AG10803 (cell line): Measurements from ENCODE around the gene CAMSAP1.
"Not testable (repeated sequence)": the region's sequence is repeated elsewhere in the genome, so short reads cannot be mapped to it uniquely, and the experiment has no call there.

Experiments
- DNase-seq: peaks from one replicate; pipeline ENCODE4 v3.0.0; 2010; ENCODE audit warnings: low read depth
- H3K4me3 ChIP-seq: 2 replicates; pipeline ENCODE4 v1.5.1; 2011; ENCODE audit warnings: mild to moderate bottlenecking, low read length, control low read depth
- TF ChIP-seq, protein P1 (sequence below): conservative IDR thresholded peaks from 2 replicates; pipeline ENCODE4 v1.5.1; 2011; ENCODE audit warnings: mild to moderate bottlenecking, low read length, control low read depth, inconsistent platforms

Gene CAMSAP1

DNA sequence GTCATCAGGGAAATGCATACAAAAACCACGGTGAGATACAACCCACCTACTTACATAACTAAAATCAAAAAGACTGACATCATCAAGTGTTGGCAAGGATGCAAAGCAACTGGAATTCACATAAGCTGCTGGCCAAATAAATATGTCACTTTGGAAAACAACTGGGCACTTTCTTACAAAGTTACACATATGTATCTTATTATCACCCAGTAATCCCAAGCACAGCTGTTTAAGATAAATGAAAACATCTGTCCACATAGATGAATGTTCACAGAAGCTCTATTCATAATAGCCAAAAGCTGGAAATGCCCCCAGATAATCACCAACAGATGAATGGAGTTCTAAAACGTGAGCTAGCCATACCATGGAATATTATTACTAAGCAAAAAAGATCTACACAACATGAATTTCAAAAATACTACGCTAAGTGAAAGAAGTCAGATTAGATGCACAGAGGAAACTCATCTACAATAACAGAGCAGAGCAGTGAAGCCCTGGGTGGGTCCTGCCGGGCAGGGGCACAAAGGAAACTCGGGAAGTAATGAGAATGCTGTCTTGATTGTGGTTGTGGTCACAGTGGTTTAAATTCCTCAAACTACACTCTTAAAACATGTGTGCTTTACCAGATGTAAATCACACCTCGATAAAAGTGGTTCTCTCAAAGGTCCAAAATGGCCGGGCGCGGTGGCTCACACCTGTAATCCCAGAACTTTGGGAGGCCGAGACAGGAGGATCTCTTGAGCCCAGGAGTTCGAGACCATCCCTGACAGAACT lies 8.5 kb downstream of the CAMSAP1 start:
- DNase-seq, result peak; percentile 94
- TF ChIP-seq, protein P1, sequence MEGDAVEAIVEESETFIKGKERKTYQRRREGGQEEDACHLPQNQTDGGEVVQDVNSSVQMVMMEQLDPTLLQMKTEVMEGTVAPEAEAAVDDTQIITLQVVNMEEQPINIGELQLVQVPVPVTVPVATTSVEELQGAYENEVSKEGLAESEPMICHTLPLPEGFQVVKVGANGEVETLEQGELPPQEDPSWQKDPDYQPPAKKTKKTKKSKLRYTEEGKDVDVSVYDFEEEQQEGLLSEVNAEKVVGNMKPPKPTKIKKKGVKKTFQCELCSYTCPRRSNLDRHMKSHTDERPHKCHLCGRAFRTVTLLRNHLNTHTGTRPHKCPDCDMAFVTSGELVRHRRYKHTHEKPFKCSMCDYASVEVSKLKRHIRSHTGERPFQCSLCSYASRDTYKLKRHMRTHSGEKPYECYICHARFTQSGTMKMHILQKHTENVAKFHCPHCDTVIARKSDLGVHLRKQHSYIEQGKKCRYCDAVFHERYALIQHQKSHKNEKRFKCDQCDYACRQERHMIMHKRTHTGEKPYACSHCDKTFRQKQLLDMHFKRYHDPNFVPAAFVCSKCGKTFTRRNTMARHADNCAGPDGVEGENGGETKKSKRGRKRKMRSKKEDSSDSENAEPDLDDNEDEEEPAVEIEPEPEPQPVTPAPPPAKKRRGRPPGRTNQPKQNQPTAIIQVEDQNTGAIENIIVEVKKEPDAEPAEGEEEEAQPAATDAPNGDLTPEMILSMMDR, result no peak
- no peak overlapping the region for H3K4me3 ChIP-seq

DNA sequence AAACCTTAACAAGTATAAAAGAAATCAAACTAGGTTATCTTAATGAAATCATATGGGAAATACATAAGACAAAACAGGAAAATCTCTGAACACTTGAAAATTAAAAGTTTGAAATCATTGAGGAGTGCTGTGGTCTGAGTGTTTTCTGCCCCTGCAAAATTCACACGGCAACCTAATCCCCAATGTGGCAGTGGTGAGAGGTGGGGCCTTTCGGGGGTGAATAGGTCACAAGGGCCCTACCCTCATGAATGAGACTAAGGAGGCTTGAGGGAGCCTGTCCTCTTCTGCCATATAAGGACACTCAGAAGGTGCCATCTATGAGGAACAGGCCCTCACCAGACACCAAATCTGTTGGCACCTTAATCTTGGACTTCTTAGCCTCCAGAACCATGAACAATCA lies 10.7 kb downstream of the CAMSAP1 start:
- TF ChIP-seq, protein P1, result no peak
- H3K4me3 ChIP-seq, result no peak overlapping the region
- no peak for DNase-seq

DNA sequence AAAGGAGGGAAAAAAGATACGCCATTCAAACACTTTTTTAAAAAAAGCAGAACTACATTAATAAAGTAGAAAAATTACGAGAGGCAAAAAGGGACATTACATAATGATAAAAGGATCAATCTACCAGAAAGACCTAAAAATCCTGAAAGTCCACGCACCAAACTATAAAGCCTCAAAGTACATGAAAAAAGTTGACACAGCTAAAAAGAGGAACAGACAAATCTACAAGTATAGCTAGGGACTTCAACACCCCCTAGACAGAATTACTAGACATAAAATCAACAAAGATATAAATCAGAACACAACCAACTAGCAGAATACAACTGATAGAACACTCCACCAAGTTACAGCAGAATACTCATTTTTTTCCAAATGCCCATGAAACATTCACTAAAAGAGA lies 11.1 kb downstream of the CAMSAP1 start:
- DNase-seq, result no peak
- H3K4me3 ChIP-seq, result no peak overlapping the region
- TF ChIP-seq, protein P1, result no peak

DNA sequence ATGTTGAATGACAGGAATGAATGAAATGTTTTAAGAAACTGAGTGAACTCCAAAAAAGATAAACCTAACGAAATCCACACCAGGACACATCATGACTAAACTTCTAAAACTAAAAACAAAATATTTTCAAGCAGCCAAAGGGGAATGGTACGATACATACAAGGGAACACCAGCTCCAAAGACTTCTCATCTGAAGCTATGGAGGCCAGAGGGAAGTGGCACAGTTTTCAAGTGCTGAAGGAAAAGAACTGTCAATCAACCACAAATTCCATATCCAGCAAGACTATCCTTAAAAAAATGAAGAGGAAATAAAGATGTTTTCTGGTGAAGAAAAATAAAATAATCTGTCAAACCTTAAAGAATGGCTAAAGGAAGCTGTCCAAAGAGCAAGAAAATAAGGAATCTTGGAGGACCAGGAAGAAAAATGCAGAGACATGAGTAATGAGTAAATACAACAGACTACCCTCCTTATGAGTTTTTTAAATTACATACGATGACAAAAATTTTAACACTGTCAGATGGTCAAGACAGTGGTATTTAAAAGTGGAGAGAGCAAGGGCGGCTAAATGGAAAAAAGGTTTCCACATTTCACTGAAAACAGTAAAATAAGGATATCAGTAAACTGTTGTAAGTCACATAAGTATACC lies 12.0 kb downstream of the CAMSAP1 start:
- TF ChIP-seq, protein P1, result no peak
- no peak for DNase-seq
- no peak overlapping the region for H3K4me3 ChIP-seq

DNA sequence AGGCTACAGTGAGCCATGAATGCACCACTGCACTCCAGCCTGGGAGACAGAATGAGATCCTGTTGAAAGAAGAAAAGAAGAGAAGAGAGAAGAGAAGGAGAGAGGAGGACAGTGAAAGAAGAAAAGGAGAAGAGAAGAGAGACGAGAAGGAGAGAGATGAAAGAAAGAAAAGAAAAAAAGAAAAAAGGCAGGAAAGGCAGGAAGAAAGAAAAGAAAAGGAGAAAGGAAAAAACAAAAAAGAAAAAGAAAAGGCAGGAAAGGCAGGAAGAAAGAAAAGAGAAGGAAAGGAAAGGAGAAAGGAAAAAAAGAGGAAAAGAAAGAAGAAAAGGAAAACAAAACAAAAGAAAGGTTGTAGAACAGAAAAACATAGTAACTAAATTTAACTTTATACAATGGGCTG lies 14.2 kb downstream of the CAMSAP1 start:
- TF ChIP-seq, protein P1, result no peak

DNA sequence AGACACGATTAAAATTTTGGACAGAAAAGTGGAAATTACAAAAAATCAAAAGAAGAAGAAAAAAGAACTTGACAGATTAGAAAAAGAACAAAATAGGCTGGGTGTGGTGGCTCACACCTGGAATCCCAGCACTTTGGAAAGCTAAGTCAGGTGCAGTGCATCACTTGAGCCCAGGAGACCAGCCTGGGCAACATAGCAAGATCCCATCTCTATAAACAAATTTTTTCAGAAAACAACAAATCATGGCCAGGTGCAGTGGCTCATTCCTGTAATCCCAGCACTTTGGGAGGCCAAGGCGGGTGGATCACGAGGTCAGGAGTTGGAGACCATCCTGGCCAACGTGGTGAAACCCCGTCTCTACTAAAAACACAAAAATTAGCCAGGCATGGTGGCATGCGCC lies 15.0 kb downstream of the CAMSAP1 start:
- not testable (repeated sequence) for DNase-seq, H3K4me3 ChIP-seq

More for the DNA sequence above, 14.2 kb downstream of the CAMSAP1 start:
- no peak for DNase-seq
- H3K4me3 ChIP-seq, result no peak overlapping the region

DNA sequence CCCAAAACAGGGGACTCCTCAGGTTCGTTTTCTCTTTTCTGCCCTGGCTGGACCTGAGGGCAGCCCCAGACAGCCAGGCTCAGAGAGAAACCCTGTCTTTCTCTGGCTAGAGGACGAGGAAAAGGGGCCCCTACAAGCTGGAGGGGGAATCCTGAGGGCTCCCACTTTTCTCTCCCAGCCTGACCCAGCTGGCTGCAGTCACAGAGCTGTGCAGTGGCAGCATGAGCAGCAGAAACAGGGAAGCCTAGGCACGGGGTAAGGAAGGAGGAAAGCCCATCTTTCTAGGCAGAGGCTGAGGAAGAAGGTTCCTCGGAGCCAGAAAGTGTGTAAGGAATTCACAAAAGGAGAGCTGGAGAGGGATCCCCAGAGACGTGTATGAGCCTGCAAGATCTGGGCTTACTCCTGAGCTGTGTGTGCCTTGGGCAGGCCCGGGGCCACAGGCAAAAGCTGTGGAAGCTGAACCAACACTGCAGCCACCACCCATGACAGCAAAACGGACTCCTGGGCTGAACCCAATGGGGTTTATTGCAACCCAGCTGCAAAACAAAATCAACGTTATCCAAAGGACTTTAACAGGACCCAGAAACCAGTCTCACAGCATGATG lies 16.2 kb downstream of the CAMSAP1 start:
- TF ChIP-seq, protein P1, result no peak
- no peak overlapping the region for H3K4me3 ChIP-seq
- no peak for DNase-seq
